HepG2 (cell line): ENCODE data around the gene SZRD1. TPM values are rescaled to one million over a fixed set of nuclear protein-coding genes. Genes with fewer than 3 reads are reported as not detected.

Source experiments
- BCL6 ChIP-seq: IDR thresholded peaks from 2 replicates; pipeline ENCODE4 v1.6.1; 2016; ENCODE audit warnings: missing genetic modification reagents, missing compliant biosample characterization
- BRD4 ChIP-seq: sonication (generic); formaldehyde crosslinking; IDR thresholded peaks from 2 replicates; pipeline ENCODE4 v1.4.0; 2020; ENCODE audit warnings: missing genetic modification reagents
- CAMTA2 ChIP-seq: sonication (generic); formaldehyde crosslinking; IDR thresholded peaks from 2 replicates; pipeline ENCODE4 v1.4.0; 2020; ENCODE audit warnings: mild to moderate bottlenecking, missing genetic modification reagents, borderline replicate concordance
- CHCHD3 ChIP-seq: sonication (generic); formaldehyde crosslinking; IDR thresholded peaks from 2 replicates; pipeline ENCODE4 v1.8.0; 2022; ENCODE audit warnings: mild to moderate bottlenecking, missing genetic modification reagents, moderate library complexity
- EEA1 ChIP-seq: sonication (generic); formaldehyde crosslinking; IDR thresholded peaks from 2 replicates; pipeline ENCODE4 v1.5.1; 2020; ENCODE audit warnings: mild to moderate bottlenecking, missing genetic modification reagents, borderline replicate concordance
- ESRRA ChIP-seq: sonication (generic); formaldehyde crosslinking; IDR thresholded peaks from 2 replicates; pipeline ENCODE4 v1.5.1; 2020; ENCODE audit warnings: mild to moderate bottlenecking, low read depth, missing genetic modification reagents
- HOXA7 ChIP-seq: sonication (generic); formaldehyde crosslinking; IDR thresholded peaks from 2 replicates; pipeline ENCODE4 v1.8.1; 2022; ENCODE audit warnings: mild to moderate bottlenecking, missing genetic modification reagents, moderate library complexity
- KLF13 ChIP-seq: sonication (generic); formaldehyde crosslinking; IDR thresholded peaks from 2 replicates; pipeline ENCODE4 v1.4.0; 2020; ENCODE audit warnings: mild to moderate bottlenecking, missing genetic modification reagents
- NAIF1 ChIP-seq: sonication (generic); formaldehyde crosslinking; IDR thresholded peaks from 2 replicates; pipeline ENCODE4 v1.5.0; 2020; ENCODE audit warnings: mild to moderate bottlenecking, missing genetic modification reagents, borderline replicate concordance
- PCBP1 ChIP-seq: fragments of 200-400 bp; formaldehyde crosslinking; IDR thresholded peaks from 2 replicates; pipeline ENCODE4 v1.6.1; 2017; ENCODE audit warnings: mild to moderate bottlenecking, low read depth, low read length, borderline replicate concordance
- RCOR2 ChIP-seq: IDR thresholded peaks from 2 replicates; pipeline ENCODE4 v1.6.1; 2016; ENCODE audit warnings: missing biosample characterization, missing genetic modification reagents
- SATB2 ChIP-seq: sonication (generic); formaldehyde crosslinking; IDR thresholded peaks from 2 replicates; pipeline ENCODE4 v1.5.0; 2020; ENCODE audit warnings: missing genetic modification reagents
- STAG1 ChIP-seq: sonication (generic); formaldehyde crosslinking; IDR thresholded peaks from 2 replicates; pipeline ENCODE4 v1.4.0; 2020; ENCODE audit warnings: missing genetic modification reagents
- TRIM24 ChIP-seq: sonication (generic); formaldehyde crosslinking; IDR thresholded peaks from 2 replicates; pipeline ENCODE4 v1.8.0; 2022; ENCODE audit warnings: mild to moderate bottlenecking, missing genetic modification reagents
- UBTF ChIP-seq: sonication (generic); formaldehyde crosslinking; IDR thresholded peaks from 2 replicates; pipeline ENCODE4 v1.4.0; 2020; ENCODE audit warnings: mild to moderate bottlenecking, missing genetic modification reagents
- ZNF235 ChIP-seq: sonication (generic); formaldehyde crosslinking; IDR thresholded peaks from 2 replicates; pipeline ENCODE4 v1.8.1; 2023; ENCODE audit warnings: mild to moderate bottlenecking, missing genetic modification reagents, borderline replicate concordance
- ZNF329 ChIP-seq: sonication (generic); formaldehyde crosslinking; IDR thresholded peaks from 2 replicates; pipeline ENCODE4 v1.9.0; 2021; ENCODE audit warnings: low read depth, mild to moderate bottlenecking, missing genetic modification reagents
- ZNF383 ChIP-seq: sonication (generic); formaldehyde crosslinking; IDR thresholded peaks from 2 replicates; pipeline ENCODE4 v1.4.0; 2020; ENCODE audit warnings: missing genetic modification reagents, mild to moderate bottlenecking, borderline replicate concordance
- ZZZ3 ChIP-seq: sonication (generic); formaldehyde crosslinking; IDR thresholded peaks from 2 replicates; pipeline ENCODE4 v1.4.0; 2020; ENCODE audit warnings: missing genetic modification reagents, mild to moderate bottlenecking, borderline replicate concordance
- polyA plus RNA-seq, 8 experiments: library from polyadenylated mRNA; depleted of rRNA in 3 of 8; stranded (reverse) in 7 of 8; unstranded in 1 of 8; fragments of >200 nt; fragmentation: Illumina TruSeq in 4 of 8; extraction: Trizol in 4 of 8; gene quantifications; 2 replicates each; pipeline versions ENCODE4 v1.2.1 to v1.2.3, GENCODE V29; 2011 to 2016; ENCODE audit warnings: low read depth in 4 of 8, missing spikeins in 1 of 8, mixed read lengths in 1 of 8; ENCODE audit not compliant: insufficient read depth in 1 of 8
- total RNA-seq, 5 experiments: library from RNA; depleted of rRNA; stranded (reverse); fragments of >200 nt; fragmentation: Illumina TruSeq; extraction: Trizol; gene quantifications; 2 replicates each; pipeline ENCODE4 v1.2.3, GENCODE V29; 2016; ENCODE audit warnings: low read depth in 1 of 5
- TF ChIP-seq, protein P1 (sequence below): sonication (generic); formaldehyde crosslinking; IDR thresholded peaks from 2 replicates; pipeline ENCODE4 v1.5.0; 2020; ENCODE audit warnings: mild to moderate bottlenecking, missing genetic modification reagents, borderline replicate concordance
- TF ChIP-seq, protein P2 (sequence below): sonication (generic); formaldehyde crosslinking; IDR thresholded peaks from 2 replicates; pipeline ENCODE4 v1.4.0; 2020; ENCODE audit warnings: missing genetic modification reagents

SZRD1 gene
- total and polyA plus RNA-seq, 2 of the 13 experiments (the other 11 are each of a cell fraction or from before 2014, with no cell fraction given), result 28.5 to 41.4 TPM

DNA sequence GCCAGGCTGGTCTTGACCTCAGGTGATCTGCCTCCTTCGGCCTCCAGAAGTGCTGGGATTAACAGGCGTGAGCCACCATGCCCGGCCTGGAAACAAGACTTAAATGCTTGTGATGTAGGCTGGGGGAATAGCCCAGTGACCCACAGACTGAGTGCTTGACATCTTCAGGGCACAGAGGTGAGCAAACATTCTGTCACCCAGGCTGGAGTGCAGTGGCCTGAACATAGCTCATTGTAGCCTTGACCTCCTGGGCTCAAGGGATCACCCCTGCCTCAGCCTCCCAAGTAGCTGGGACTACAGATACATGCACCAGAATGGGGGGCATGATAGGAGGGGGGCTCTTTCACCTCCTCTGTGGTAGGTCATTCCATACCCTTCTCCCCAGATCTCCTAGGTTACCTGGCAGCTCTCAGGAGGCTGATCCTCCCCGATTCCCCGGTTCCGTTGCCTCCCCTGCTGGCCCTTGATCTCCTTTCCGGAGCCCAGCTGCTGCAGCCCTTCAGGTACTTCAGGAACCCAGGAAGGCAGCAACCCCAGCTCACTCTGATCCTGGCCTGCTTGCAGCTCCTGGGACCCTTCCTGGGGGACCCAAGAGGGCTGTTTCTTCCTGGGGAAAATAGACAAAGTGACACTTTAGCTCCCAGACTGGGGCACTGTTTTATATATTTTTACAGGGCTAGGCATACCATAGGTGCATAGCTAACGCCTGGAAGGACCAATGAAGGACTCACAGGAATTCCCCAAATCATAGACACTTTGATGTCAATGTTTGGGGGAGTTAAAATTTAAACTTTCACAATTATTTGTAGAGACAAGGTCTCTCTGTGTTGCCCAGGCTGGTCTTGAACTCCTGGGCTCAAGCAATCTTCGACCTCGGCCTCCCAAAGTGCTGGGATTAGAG is 58.3 kb downstream of the SZRD1 start (continued):
- TF ChIP-seq RCOR2 (CRISPR knock-in tag) (no peak), ZNF383 (no peak), SATB2 (CRISPR knock-in tag) (no peak), CHCHD3 (no peak), TRIM24 (CRISPR knock-in tag) (no peak), ZZZ3 (CRISPR knock-in tag) (no peak), STAG1 (CRISPR knock-in tag) (0 out of 2 replicates have a peak, but pooled peaks have one; percentile 10), NAIF1 (no peak), ESRRA (CRISPR knock-in tag) (no peak; the same call in 1 of the 2 replicates), ZNF329 (no peak), UBTF (CRISPR knock-in tag) (peak; percentile 44; the same call in 1 of the 2 replicates), ZNF235 (CRISPR knock-in tag) (no peak), EEA1 (CRISPR knock-in tag) (no peak), HOXA7 (no peak), CAMTA2 (CRISPR knock-in tag) (no peak), PCBP1 (no peak), BRD4 (no peak), BCL6 (CRISPR knock-in tag) (no peak), KLF13 (CRISPR knock-in tag) (no peak)
- TF ChIP-seq, protein P1, sequence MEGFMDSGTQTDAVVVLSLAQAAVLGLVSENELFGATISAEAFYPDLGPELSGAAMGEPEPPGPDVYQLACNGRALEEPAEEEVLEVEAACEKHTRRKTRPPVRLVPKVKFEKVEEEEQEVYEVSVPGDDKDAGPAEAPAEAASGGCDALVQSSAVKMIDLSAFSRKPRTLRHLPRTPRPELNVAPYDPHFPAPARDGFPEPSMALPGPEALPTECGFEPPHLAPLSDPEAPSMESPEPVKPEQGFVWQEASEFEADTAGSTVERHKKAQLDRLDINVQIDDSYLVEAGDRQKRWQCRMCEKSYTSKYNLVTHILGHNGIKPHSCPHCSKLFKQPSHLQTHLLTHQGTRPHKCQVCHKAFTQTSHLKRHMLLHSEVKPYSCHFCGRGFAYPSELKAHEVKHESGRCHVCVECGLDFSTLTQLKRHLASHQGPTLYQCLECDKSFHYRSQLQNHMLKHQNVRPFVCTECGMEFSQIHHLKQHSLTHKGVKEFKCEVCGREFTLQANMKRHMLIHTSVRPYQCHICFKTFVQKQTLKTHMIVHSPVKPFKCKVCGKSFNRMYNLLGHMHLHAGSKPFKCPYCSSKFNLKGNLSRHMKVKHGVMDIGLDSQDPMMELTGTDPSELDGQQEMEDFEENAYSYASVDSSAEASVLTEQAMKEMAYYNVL (CRISPR knock-in tag), result 0 out of 2 replicates have a peak, but pooled peaks have one; percentile 31
- TF ChIP-seq, protein P2, sequence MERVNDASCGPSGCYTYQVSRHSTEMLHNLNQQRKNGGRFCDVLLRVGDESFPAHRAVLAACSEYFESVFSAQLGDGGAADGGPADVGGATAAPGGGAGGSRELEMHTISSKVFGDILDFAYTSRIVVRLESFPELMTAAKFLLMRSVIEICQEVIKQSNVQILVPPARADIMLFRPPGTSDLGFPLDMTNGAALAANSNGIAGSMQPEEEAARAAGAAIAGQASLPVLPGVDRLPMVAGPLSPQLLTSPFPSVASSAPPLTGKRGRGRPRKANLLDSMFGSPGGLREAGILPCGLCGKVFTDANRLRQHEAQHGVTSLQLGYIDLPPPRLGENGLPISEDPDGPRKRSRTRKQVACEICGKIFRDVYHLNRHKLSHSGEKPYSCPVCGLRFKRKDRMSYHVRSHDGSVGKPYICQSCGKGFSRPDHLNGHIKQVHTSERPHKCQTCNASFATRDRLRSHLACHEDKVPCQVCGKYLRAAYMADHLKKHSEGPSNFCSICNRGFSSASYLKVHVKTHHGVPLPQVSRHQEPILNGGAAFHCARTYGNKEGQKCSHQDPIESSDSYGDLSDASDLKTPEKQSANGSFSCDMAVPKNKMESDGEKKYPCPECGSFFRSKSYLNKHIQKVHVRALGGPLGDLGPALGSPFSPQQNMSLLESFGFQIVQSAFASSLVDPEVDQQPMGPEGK (CRISPR knock-in tag), result peak; percentile 17; the same call in 1 of the 2 replicates
